SU-DHL-6 (cell line): Measurements from ENCODE around the gene ZXDC.
A peak's percentile ranks its signal among the peaks of the same experiment; 100 is the strongest.

Experiments used
- H2AFZ ChIP-seq: fragments of 200-600 bp; sonication (generic); 2 replicates; pipeline ENCODE4 v1.6.1; 2014; ENCODE audit warnings: low read depth, mild to moderate bottlenecking, moderate library complexity, mixed read lengths, antibody characterized with exemption, low read length; ENCODE audit not compliant: severe bottlenecking
- H3F3A ChIP-seq: fragments of 200-600 bp; shearing (Covaris generic); 2 replicates; pipeline ENCODE4 v1.6.0; 2016; ENCODE audit warnings: antibody characterized with exemption, mild to moderate bottlenecking; ENCODE audit not compliant: insufficient read depth
- H3K27ac ChIP-seq: fragments of 200-600 bp; sonication (generic); 2 replicates; pipeline ENCODE4 v1.5.1; 2016; ENCODE audit warnings: low read depth, mild to moderate bottlenecking, low read length, moderate library complexity, mixed read lengths
- H3K27me3 ChIP-seq: fragments of 200-600 bp; sonication (generic), shearing (Covaris generic); 2 replicates; pipeline ENCODE4 v1.6.0; 2014; ENCODE audit warnings: mild to moderate bottlenecking, low read length
- H3K36me3 ChIP-seq: fragments of 200-600 bp; sonication (generic); 2 replicates; pipeline ENCODE4 v1.6.1; 2014; ENCODE audit warnings: mild to moderate bottlenecking, low read length, mixed read lengths
- H3K4me2 ChIP-seq: fragments of 300-600, 200-600 bp; shearing (Covaris generic), sonication (generic); 2 replicates; pipeline ENCODE4 v1.6.0; 2014; ENCODE audit warnings: low read length, low read depth, mild to moderate bottlenecking; ENCODE audit not compliant: poor library complexity, severe bottlenecking
- H3K4me3 ChIP-seq: fragments of 200-600 bp; sonication (generic); 2 replicates; pipeline ENCODE4 v1.5.1; 2014; ENCODE audit warnings: antibody characterized with exemption, low read length, mild to moderate bottlenecking, mixed read lengths; ENCODE audit not compliant: insufficient read depth, poor library complexity, severe bottlenecking
- H3K79me2 ChIP-seq: fragments of 200-600 bp; sonication (generic); 2 replicates; pipeline ENCODE4 v1.6.1; 2014; ENCODE audit warnings: mild to moderate bottlenecking, low read length, moderate library complexity; ENCODE audit not compliant: insufficient read depth
- H3K9ac ChIP-seq: fragments of 200-600 bp; sonication (generic); 2 replicates; pipeline ENCODE4 v1.7.0; 2014; ENCODE audit warnings: mild to moderate bottlenecking, low read length
- H3K9me2 ChIP-seq: fragments of 200-600 bp; sonication (generic); replicated peaks from 2 replicates; pipeline ENCODE4 v1.6.1; 2014; ENCODE audit warnings: low read length; ENCODE audit not compliant: insufficient read depth
- H3K9me3 ChIP-seq: fragments of 200-600 bp; sonication (generic); 2 replicates; pipeline ENCODE4 v1.6.1; 2014; ENCODE audit warnings: low read length, mixed read lengths; ENCODE audit not compliant: insufficient read depth
- H4K20me1 ChIP-seq: fragments of 200-600 bp; sonication (generic); 2 replicates; pipeline ENCODE4 v1.6.1; 2014; ENCODE audit warnings: low read depth, mild to moderate bottlenecking, antibody characterized with exemption, low read length, moderate library complexity, mixed read lengths
- EZH2phosphoT487 ChIP-seq: fragments of 200-600 bp; sonication (generic), shearing (Covaris generic); conservative IDR thresholded peaks from 2 replicates; pipeline ENCODE4 v1.6.1; 2018; ENCODE audit warnings: mild to moderate bottlenecking, antibody characterized with exemption, low read length, moderate library complexity, mixed read lengths
- TF ChIP-seq, protein P1 (sequence below): fragments of 200-600 bp; sonication (generic); IDR thresholded peaks from one replicate; pipeline ENCODE4 v1.5.1; 2017; ENCODE audit warnings: antibody characterized with exemption, mild to moderate bottlenecking, low read length, moderate library complexity; ENCODE audit not compliant: insufficient read depth, poor library complexity, severe bottlenecking

Gene ZXDC

GRCh38 chr3:126523745-126524428 lies 48.2 kb upstream of the ZXDC start, which contains the start of gene CHST13:
TSS of gene CHST13 (plus strand) at chr3:126524155. CDS start at chr3:126524333, 178 bp downstream.
- TF ChIP-seq EZH2phosphoT487: no peak
- TF ChIP-seq, protein P1, sequence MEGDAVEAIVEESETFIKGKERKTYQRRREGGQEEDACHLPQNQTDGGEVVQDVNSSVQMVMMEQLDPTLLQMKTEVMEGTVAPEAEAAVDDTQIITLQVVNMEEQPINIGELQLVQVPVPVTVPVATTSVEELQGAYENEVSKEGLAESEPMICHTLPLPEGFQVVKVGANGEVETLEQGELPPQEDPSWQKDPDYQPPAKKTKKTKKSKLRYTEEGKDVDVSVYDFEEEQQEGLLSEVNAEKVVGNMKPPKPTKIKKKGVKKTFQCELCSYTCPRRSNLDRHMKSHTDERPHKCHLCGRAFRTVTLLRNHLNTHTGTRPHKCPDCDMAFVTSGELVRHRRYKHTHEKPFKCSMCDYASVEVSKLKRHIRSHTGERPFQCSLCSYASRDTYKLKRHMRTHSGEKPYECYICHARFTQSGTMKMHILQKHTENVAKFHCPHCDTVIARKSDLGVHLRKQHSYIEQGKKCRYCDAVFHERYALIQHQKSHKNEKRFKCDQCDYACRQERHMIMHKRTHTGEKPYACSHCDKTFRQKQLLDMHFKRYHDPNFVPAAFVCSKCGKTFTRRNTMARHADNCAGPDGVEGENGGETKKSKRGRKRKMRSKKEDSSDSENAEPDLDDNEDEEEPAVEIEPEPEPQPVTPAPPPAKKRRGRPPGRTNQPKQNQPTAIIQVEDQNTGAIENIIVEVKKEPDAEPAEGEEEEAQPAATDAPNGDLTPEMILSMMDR: no peak
- Histone ChIP-seq H3K4me3 (no peak within 1 kb of the TSS), H4K20me1 (no peaks in the 10 kb centered on the region), H2AFZ (no peak within 1 kb of the TSS), H3K27me3 (no peaks in the 10 kb centered on the region), H3K27ac (no peak within 1 kb of the TSS), H3K9me3 (no peaks in the 10 kb centered on the region), H3K4me2 (no peak within 1 kb of the TSS), H3K9me2 (no peaks in the 10 kb centered on the region), H3K36me3 (no peaks in the 10 kb centered on the region), H3F3A (no peaks in the 10 kb centered on the region), H3K79me2 (no peaks in the 10 kb centered on the region), H3K9ac (no peak within 1 kb of the TSS)

DNA sequence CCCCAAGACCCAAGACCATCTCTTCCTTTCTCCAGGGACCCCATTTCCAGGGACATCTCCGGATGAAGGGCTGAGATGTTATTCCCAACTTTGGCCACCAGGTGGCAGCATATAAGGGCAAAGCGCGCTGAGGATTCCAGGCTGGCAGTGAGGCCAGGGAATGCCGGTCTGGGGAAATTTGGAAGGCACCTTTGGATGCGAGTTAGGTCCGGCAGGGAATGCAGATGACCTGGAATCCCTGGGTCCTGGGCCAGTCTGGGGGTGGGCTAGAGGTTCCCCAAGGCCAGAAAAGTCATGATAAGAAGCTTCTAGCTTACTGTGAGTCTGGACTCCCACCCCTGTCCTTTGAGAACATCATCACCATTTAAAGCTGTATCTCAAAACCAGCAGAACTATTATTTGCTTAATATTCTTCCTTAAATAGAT lies 46.7 kb upstream of the ZXDC start:
- Histone ChIP-seq H3K79me2 (no peaks in the 10 kb centered on the region), H3K9me3 (no peaks in the 10 kb centered on the region), H3K9ac (no peak overlapping the region), H3K27ac (no peak overlapping the region), H2AFZ (no peak overlapping the region), H3K27me3 (no peaks in the 10 kb centered on the region), H4K20me1 (no peaks in the 10 kb centered on the region), H3K4me2 (no peak overlapping the region), H3F3A (no peaks in the 10 kb centered on the region), H3K9me2 (no peaks in the 10 kb centered on the region), H3K4me3 (no peak overlapping the region), H3K36me3 (no peaks in the 10 kb centered on the region)
- TF ChIP-seq, protein P1: peak; percentile 92
- no peak for TF ChIP-seq EZH2phosphoT487

DNA sequence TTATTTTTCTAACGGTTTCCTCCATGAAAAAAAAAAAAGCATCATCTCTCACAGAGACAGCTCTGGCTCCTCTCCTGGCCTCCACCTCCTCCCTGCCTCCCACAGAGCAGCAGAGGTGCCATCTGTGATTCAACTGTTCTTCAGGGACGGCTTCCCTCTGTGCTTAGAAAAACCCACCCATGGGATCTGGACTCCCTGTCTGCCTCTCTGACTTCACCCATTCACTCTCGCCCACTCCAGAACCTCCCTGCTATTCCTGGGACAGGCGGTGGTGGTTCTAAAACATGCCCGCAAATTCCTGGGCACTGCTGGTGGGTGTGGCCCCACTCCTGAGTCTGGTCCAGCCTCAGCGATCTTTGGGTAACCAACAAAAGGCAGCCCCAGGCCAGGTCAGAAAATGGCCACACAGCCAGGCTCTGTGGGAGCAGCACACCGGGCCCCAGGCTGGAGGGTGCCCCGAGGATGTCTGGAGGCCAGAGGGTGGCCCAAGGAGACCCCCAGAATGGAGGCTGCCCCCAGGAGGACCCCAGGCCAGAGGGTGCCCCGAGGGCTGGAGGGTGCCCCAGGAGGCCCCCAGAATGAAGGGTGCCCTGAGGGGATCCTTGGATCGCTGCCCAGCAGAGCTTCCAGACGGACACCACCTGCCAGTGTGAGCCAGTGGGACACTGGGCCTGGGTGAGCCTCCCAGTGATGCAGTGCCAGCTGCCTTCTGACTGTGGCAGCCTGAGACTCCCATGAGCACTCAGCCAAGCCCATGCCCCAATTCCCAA lies 45.6 kb upstream of the ZXDC start:
- Histone ChIP-seq H3K79me2 (no peaks in the 10 kb centered on the region), H3K9ac (no peak overlapping the region), H3K36me3 (no peaks in the 10 kb centered on the region), H3F3A (no peaks in the 10 kb centered on the region), H3K27ac (no peak overlapping the region), H3K9me3 (no peaks in the 10 kb centered on the region), H3K4me2 (no peak overlapping the region), H2AFZ (no peak overlapping the region), H3K9me2 (no peaks in the 10 kb centered on the region), H3K4me3 (no peak overlapping the region), H3K27me3 (no peaks in the 10 kb centered on the region), H4K20me1 (no peaks in the 10 kb centered on the region)
- TF ChIP-seq EZH2phosphoT487: no peak
- TF ChIP-seq, protein P1: no peak
